ENCODE data around the gene MYO18B. TPM values are rescaled to one million over a fixed set of nuclear protein-coding genes. Genes with fewer than 3 reads are reported as not detected.
A peak's percentile ranks its signal among the peaks of the same experiment; 100 is the strongest.

The MYO18B gene
- polyA plus RNA-seq, 1 donor (not counting 4 experiments of a cell fraction or from before 2014, with no cell fraction given), result not detected

- H3K27ac ChIP-seq (ENCODE audit: control insufficient read depth, insufficient read depth, low read length), result no peak overlapping the region
- H3K27me3 ChIP-seq (ENCODE audit: control insufficient read depth, extremely low read depth, insufficient read depth, low read length), result no peaks in the 10 kb centered on the region
- DNase-seq (ENCODE audit: low read depth, low spot score), result no peak
Observed at GRCh38 chr22:25701056-25701780, 40.8 kb upstream of the MYO18B start.

GRCh38 chr22:25702040-25702439, 39.9 kb upstream of the MYO18B start:
- Histone ChIP-seq H3K9ac (ENCODE audit: control insufficient read depth, extremely low read depth, insufficient read depth, low read length) (no peak overlapping the region), H2AFZ (ENCODE audit: control insufficient read depth, low read length) (no peak overlapping the region), H3K27me3 (ENCODE audit: control insufficient read depth, extremely low read depth, insufficient read depth, low read length) (no peaks in the 10 kb centered on the region), H3K27ac (ENCODE audit: control insufficient read depth, insufficient read depth, low read length) (no peak overlapping the region), H3K4me2 (ENCODE audit: control insufficient read depth, extremely low read depth, insufficient read depth, low read depth, low read length) (no peak overlapping the region), H3K79me2 (ENCODE audit: control insufficient read depth, insufficient read depth, low read length) (no peaks in the 10 kb centered on the region), H4K20me1 (ENCODE audit: control insufficient read depth, extremely low read depth, insufficient read depth, low read length) (no peaks in the 10 kb centered on the region), H3K9me3 (ENCODE audit: control insufficient read depth, low read depth, low read length) (no peaks in the 10 kb centered on the region), H3K9me1 (ENCODE audit: control insufficient read depth, extremely low read depth, insufficient read depth, low read length) (no peaks in the 10 kb centered on the region), H3K4me3 (ENCODE audit: control insufficient read depth in 2 of 3, extremely low read depth in 1 of 3, insufficient read depth in 2 of 3, low read depth in 1 of 3, low read length in 3 of 3) (no peak overlapping the region), H3K36me3 (ENCODE audit: control insufficient read depth in 2 of 2, extremely low read depth in 1 of 2, insufficient read depth in 2 of 2, low read length in 2 of 2) (peaks cover 0 to 3% of the 10 kb centered on the region in 2 experiments), H3K4me1 (ENCODE audit: control insufficient read depth, extremely low read depth, insufficient read depth, low read length) (peaks cover 8% of the 10 kb centered on the region)
- TF ChIP-seq EZH2 (IDR thresholded peaks at IDR 0.05; ENCODE audit: low read length), result no peak
- TF ChIP-seq CTCF (optimal IDR thresholded peaks at IDR 0.05 in 1 of 3, IDR thresholded peaks at IDR 0.05 in 1 of 3, conservative IDR thresholded peaks at IDR 0.05 in 1 of 3; ENCODE audit: extremely low read depth in 1 of 3, insufficient read depth in 2 of 3, low read length in 3 of 3), result peak in 2 of 3 experiments; percentile 13 to 17
- DNase-seq (ENCODE audit: low read depth, low spot score) (no peak), FAIRE-seq (no peak)
- dilution Hi-C loops (cut with MboI; ENCODE audit: extremely low pct_ligation_motif_present, low sequenced_read_pairs), result no loop called here

More at GRCh38 chr22:25701056-25701780, 40.8 kb upstream of the MYO18B start:
- Histone ChIP-seq H3K79me2 (ENCODE audit: control insufficient read depth, insufficient read depth, low read length) (no peaks in the 10 kb centered on the region), H3K36me3 (ENCODE audit: control insufficient read depth in 2 of 2, extremely low read depth in 1 of 2, insufficient read depth in 2 of 2, low read length in 2 of 2) (peaks cover 0 to 3% of the 10 kb centered on the region in 2 experiments), H3K4me1 (ENCODE audit: control insufficient read depth, extremely low read depth, insufficient read depth, low read length) (peaks cover 8% of the 10 kb centered on the region), H3K4me2 (ENCODE audit: control insufficient read depth, extremely low read depth, insufficient read depth, low read depth, low read length) (no peak overlapping the region), H3K9ac (ENCODE audit: control insufficient read depth, extremely low read depth, insufficient read depth, low read length) (no peak overlapping the region), H3K9me1 (ENCODE audit: control insufficient read depth, extremely low read depth, insufficient read depth, low read length) (no peaks in the 10 kb centered on the region), H3K4me3 (ENCODE audit: control insufficient read depth in 2 of 3, extremely low read depth in 1 of 3, insufficient read depth in 2 of 3, low read depth in 1 of 3, low read length in 3 of 3) (no peak overlapping the region), H3K9me3 (ENCODE audit: control insufficient read depth, low read depth, low read length) (no peaks in the 10 kb centered on the region), H2AFZ (ENCODE audit: control insufficient read depth, low read length) (no peak overlapping the region), H4K20me1 (ENCODE audit: control insufficient read depth, extremely low read depth, insufficient read depth, low read length) (no peaks in the 10 kb centered on the region)
- no peak for TF ChIP-seq EZH2 (IDR thresholded peaks at IDR 0.05; ENCODE audit: low read length)
- no peak for TF ChIP-seq CTCF (optimal IDR thresholded peaks at IDR 0.05 in 1 of 3, IDR thresholded peaks at IDR 0.05 in 1 of 3, conservative IDR thresholded peaks at IDR 0.05 in 1 of 3; ENCODE audit: extremely low read depth in 1 of 3, insufficient read depth in 2 of 3, low read length in 3 of 3)
- dilution Hi-C loops (cut with MboI; ENCODE audit: extremely low pct_ligation_motif_present, low sequenced_read_pairs), result no loop called here
- FAIRE-seq, result no peak

All from keratinocyte (primary cell).